SK-N-SH treated with all-trans-retinoic acid at 6 μM for 48 hours (cell line): ENCODE measurements around the gene ZNF648.

Experiments used
- CSDC2 ChIP-seq: fragments of 250-450 bp; sonication (Bioruptor Pico); IDR thresholded peaks from 2 replicates; pipeline ENCODE4 v1.5.0; 2020; ENCODE audit warnings: mild to moderate bottlenecking, moderate library complexity
- GLIS3 ChIP-seq: fragments of 250-450 bp; sonication (Bioruptor Pico); IDR thresholded peaks from 2 replicates; pipeline ENCODE4 v1.5.0; 2020; ENCODE audit warnings: mild to moderate bottlenecking, moderate library complexity
- OSR1 ChIP-seq: fragments of 250-450 bp; sonication (Bioruptor Pico); IDR thresholded peaks from 2 replicates; pipeline ENCODE4 v1.8.0; 2022; ENCODE audit warnings: moderate library complexity, mild to moderate bottlenecking, inconsistent platforms
- PPARA ChIP-seq: fragments of 250-450 bp; sonication (Bioruptor Pico); IDR thresholded peaks from 2 replicates; pipeline ENCODE4 v1.5.0; 2020; ENCODE audit warnings: mild to moderate bottlenecking, borderline replicate concordance
- RARB ChIP-seq: fragments of 250-450 bp; sonication (Bioruptor Pico); IDR thresholded peaks from 2 replicates; pipeline ENCODE4 v1.8.0; 2021; ENCODE audit warnings: mild to moderate bottlenecking, moderate library complexity
- ZFP3 ChIP-seq: fragments of 250-450 bp; sonication (Bioruptor Pico); IDR thresholded peaks from 2 replicates; pipeline ENCODE4 v1.5.0; 2020; ENCODE audit warnings: mild to moderate bottlenecking, moderate library complexity
- TF ChIP-seq, protein P1 (sequence below): fragments of 250-450 bp; sonication (Bioruptor Pico); IDR thresholded peaks from 2 replicates; pipeline ENCODE4 v1.8.0; 2020; ENCODE audit warnings: mild to moderate bottlenecking, moderate library complexity, borderline replicate concordance
- TF ChIP-seq, protein P2 (sequence below): fragments of 250-450 bp; sonication (Bioruptor Pico); IDR thresholded peaks from 2 replicates; pipeline ENCODE4 v1.5.0; 2020; ENCODE audit warnings: mild to moderate bottlenecking, moderate library complexity

DNA sequence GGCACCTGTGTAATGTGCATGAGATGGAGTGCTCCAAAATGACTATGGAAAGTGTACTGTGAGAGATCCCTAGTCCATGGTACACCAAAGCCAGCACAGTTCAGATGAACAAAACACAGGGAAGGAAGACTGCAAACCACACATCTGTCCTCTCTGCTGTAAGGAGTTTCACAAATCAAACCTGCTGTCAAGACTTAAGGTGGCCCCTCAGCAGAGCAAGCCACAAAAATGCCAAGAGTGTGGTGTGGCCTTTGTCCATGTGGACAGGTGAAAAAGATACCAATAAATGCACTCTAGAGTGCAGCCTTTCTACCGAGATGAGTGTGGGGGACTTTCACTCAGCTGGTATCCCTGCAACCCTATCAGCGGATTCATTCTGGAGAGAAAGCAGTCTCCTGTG lies 12.9 kb downstream of the ZNF648 start:
- TF ChIP-seq GLIS3 (CRISPR knock-in tag): no peak
- TF ChIP-seq, protein P1, sequence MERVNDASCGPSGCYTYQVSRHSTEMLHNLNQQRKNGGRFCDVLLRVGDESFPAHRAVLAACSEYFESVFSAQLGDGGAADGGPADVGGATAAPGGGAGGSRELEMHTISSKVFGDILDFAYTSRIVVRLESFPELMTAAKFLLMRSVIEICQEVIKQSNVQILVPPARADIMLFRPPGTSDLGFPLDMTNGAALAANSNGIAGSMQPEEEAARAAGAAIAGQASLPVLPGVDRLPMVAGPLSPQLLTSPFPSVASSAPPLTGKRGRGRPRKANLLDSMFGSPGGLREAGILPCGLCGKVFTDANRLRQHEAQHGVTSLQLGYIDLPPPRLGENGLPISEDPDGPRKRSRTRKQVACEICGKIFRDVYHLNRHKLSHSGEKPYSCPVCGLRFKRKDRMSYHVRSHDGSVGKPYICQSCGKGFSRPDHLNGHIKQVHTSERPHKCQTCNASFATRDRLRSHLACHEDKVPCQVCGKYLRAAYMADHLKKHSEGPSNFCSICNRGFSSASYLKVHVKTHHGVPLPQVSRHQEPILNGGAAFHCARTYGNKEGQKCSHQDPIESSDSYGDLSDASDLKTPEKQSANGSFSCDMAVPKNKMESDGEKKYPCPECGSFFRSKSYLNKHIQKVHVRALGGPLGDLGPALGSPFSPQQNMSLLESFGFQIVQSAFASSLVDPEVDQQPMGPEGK (CRISPR knock-in tag): no peak
- TF ChIP-seq OSR1 (CRISPR knock-in tag): no peak
- no peak for TF ChIP-seq PPARA (CRISPR knock-in tag)
- TF ChIP-seq, protein P2, sequence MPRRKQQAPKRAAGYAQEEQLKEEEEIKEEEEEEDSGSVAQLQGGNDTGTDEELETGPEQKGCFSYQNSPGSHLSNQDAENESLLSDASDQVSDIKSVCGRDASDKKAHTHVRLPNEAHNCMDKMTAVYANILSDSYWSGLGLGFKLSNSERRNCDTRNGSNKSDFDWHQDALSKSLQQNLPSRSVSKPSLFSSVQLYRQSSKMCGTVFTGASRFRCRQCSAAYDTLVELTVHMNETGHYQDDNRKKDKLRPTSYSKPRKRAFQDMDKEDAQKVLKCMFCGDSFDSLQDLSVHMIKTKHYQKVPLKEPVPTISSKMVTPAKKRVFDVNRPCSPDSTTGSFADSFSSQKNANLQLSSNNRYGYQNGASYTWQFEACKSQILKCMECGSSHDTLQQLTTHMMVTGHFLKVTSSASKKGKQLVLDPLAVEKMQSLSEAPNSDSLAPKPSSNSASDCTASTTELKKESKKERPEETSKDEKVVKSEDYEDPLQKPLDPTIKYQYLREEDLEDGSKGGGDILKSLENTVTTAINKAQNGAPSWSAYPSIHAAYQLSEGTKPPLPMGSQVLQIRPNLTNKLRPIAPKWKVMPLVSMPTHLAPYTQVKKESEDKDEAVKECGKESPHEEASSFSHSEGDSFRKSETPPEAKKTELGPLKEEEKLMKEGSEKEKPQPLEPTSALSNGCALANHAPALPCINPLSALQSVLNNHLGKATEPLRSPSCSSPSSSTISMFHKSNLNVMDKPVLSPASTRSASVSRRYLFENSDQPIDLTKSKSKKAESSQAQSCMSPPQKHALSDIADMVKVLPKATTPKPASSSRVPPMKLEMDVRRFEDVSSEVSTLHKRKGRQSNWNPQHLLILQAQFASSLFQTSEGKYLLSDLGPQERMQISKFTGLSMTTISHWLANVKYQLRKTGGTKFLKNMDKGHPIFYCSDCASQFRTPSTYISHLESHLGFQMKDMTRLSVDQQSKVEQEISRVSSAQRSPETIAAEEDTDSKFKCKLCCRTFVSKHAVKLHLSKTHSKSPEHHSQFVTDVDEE: no peak
- no peak for TF ChIP-seq ZFP3
- TF ChIP-seq CSDC2 (CRISPR knock-in tag): no peak
- TF ChIP-seq RARB (CRISPR knock-in tag): no peak
